Medulla oblongata (tissue), 1 donor: ENCODE results near the gene FAU.

ENCODE experiments used
- DNase-seq: peaks from one replicate; pipeline ENCODE4 v3.0.0-alpha.2; 2015; ENCODE audit errors: extremely low spot score

The FAU gene

DNA sequence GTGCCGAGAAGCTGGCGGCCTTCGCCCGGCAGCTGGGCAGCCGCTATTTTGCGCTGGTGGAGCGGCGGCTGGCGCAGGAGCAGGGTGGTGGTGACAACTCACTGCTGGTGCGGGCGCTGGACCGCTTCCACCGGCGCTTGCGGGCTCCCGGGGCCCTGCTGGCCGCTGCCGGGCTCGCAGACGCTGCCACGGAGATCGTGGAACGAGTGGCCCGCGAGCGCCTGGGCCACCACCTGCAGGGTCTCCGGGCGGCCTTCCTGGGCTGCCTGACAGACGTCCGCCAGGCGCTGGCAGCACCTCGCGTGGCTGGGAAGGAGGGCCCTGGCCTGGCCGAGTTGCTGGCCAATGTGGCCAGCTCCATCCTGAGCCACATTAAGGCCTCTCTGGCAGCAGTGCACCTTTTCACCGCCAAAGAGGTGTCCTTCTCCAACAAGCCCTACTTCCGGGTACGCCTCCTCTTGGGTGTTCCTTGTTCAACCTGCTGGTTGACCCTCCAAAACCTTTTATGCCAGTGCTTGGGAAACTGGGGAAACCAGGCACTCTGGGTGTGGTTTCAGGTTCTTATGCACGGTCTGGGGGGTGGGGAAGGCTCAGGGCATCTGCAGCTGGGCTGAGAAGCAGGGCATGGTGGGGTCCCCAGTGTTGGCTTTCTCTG, 13.3 kb downstream of the FAU start:
- no peak for DNase-seq

DNA sequence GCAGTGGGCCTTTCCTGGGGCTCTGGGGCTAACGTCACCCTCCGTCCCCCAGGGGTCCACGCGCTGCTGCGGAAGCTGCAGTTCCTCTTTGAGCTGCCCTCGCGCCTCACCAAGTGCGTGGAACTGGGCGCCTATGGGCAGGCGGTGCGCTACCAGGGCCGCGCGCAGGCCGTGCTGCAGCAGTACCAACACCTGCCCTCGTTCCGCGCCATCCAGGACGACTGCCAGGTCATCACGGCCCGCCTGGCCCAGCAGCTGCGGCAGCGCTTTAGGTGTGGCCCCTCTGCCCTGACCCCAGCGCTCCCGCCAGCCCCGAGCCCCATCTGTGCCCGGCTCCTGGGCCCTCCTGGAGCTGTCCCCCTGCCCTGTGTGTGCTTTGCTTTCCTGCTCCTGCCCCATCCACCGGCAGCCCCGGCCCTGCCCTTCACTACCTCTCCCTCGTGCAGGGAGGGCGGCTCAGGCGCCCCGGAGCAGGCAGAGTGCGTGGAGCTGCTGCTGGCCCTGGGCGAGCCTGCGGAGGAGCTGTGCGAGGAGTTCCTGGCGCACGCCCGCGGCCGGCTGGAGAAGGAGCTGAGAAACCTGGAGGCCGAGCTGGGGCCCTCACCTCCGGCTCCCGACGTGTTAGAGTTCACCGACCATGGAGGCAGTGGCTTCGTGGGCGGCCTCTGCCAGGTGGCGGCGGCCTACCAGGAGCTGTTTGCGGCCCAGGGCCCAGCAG, 14.0 kb downstream of the FAU start:
- no peak for DNase-seq

DNA sequence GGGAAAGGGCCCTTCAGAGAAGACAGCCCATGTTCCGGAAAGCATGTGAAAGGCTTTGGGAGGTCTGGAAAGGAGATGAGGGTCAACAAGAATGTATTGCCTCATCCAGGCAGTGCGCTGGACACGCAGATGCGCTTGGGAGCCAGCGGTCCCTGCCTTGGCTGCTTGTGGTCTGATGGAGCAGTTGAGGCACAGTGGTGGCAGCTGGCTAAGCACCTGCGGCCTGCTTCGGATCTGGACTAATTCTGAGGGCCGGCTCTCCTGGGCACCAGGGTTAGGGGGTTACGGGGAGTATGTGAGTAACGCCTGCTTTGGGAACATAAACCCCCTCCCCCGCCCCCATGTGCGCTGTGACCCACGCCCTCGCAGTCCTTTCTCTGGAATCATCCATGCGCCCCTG, 14.9 kb downstream of the FAU start:
- DNase-seq, result no peak

DNA sequence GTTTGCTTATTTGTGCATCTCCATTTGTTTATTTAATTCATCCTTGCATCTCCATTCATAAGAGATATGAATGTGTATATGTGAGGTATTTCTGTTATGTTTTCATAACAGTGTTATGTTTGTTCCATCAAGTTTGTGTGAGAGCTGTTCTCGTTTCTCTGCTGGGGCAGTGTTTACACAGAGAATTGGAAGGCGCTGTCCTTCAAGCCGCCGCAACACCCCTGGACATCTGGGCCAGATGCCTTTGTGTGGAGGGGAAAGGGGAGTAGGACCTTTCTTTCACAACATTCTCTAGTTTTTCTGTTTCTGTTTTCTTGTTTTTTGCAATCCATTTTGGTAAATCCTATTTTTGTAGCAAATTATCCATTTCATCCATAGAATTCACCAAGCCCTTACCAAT, 17.3 kb downstream of the FAU start:
- DNase-seq, result peak; percentile 50

DNA sequence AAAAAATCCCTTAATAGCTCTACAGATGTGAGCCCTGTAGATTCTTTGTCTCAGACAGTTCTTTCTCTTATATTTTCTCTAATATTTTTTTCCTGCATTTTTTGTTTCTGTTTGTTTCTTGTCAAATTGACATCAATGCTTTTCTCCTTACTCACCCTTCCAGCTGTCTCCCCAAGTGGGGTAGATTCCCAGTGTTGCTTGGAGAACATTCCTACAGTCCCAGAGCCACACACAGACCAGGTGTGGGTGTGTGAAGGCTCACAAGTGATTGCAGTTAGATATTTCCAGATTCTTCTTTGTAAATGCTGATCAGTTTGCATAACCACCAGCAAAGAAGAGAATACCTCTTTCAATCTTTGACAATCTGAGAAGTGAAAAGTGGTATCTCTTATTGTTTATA, 18.5 kb downstream of the FAU start:
- DNase-seq, result no peak

DNA sequence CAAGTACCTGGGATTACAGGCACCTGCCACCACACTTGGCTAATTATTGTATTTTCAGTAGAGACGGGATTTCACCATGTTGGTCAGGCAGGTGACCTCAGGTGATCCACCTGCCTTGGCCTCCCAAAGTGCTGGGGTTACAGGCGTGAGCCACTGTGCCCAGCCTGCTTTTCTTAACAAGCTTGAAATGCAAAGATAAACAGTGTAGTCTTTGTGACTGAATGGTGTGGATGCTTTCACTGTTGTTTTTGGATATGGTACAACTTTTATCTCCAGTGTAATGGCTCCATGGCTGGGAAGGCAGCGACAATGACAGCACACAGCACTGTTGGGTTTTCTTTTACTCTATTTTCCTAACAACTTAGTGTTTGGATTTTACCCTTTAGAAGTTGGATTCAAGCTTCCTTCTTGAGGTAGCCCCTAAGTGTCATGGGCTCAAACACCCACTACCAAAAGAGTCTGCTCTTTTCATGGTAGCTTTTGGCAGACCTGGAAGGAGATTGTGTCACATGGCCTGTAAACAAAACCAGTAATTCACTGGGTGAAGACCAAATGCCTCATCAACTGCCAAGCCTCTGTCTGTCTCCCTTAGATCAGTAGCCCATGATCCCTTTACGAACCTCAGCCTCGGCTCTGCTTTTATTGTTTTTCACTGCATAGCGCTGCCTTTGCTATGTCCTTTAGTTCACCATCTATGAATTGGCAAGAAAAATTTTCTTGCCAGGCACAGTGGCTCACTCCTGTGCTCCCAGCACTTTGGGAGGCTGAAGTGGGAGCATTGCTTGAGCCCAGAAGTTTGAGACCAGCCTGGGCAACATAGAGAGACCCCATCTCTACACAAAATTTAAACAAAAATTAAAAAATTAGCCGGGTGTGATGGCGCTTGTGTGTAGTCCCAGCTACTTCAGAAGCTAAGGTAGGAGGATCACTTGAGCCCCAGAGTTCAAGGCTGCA, 19.5 kb downstream of the FAU start:
- peak; percentile 82 for DNase-seq

DNA sequence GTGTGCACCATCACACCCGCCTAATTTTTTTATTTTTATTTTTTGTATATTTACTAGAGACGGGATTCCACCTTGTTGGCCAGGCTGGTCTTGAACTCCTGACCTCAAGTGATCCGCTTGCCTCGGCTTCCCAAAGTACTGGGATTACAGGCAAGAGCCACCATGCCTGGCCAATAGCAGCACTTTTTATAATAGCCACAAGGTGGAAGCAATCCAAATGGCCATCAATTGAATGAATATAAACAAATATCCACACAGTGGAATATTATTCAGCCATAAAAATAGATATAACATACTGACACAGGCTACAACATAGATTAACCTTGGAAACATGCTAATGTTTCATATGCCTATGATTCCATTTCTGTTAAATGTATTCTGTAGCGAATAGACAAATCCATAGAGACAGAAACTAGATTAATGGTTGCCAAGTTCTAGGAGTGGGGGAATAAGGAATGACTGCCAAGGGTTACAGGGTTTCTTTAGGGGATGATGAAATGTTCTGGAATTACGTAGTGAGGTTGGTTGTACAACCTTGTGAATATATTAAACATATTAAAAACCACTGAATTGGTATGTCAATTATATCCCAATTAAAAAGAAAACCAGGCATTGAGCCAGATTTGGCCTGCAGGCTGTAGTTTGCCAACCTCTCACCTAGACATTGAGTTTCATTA, 21.1 kb downstream of the FAU start:
- DNase-seq, result no peak

DNA sequence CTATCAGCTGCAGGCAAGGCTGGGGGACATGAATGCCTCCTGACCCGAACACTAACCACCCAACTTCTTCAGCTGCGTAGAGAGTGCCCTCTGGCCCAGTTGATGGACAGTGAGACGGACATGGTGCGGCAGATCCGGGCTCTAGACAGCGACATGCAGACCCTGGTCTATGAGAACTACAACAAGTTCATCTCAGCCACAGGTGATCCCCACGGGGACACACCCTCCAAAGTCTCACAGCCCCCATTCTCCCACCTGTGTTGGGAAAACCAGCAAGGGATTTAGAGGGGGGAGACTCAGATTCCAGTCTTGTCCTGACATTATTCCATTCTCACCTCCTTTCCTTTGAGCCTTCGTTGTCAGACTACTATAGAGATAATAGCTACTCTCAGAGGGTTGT, 25.0 kb downstream of the FAU start:
- peak; percentile 20 for DNase-seq

DNA sequence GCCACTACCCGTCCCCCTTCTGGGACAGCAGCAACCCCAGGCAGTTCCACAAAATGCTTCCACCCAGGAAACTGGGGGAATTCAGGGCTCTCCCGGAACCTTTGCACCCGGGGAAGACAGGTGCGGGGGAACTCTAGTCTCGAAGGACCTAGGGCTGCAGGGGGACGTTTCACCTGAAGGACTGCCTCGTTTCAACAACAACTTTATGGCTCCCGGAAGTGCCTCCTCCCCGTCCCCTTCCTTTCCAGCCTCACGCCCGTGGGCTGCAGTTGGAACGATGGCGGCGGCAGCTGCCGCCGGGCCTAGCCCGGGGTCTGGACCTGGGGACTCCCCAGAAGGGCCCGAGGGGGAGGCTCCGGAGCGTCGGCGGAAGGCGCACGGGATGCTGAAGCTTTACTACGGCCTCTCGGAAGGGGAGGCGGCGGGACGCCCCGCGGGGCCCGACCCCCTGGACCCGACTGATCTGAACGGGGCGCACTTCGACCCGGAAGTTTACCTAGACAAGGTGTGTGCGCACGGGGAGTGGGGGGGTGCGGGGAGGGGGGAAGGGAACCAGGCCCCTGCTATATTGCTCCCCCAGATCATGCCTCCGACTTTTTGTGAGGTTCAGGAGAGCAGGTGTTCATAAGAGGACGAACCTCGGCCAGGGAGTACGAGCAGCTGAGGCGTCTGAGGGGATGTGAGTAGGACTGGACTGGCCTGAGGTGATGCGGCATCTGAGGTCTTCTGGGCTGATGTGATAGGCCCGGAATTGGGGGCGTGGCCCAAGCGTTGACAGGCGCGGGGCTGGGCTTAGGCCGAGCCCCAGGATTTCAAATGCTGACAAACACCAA, 25.7 kb downstream of the FAU start, which contains the start of gene VPS51:
VPS51 (plus strand) TSS at position 241 of the 833 bp plus-strand sequence; CDS start at position 278, 37 bp downstream.
- DNase-seq, result peak; percentile 90

DNA sequence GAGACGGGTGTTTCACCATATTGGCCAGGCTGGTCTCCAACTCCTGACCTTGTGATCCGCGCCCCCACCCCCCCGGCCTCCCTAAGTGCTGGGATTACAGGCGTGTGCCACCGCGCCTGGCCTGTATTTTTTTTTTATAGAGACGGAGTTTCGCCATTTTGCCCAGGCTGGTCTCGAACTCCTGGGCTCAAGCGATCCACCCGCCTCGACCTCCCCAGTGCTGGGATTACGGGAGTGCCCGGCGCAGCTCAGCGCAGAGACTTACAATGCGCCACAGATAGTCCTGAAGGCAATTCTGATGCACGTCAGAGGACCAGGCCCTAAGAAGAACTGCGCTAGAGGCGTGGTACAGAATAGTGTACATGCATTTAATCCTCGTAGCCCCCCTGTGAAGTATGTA, 26.5 kb downstream of the FAU start:
- DNase-seq, result peak; percentile 7

DNA sequence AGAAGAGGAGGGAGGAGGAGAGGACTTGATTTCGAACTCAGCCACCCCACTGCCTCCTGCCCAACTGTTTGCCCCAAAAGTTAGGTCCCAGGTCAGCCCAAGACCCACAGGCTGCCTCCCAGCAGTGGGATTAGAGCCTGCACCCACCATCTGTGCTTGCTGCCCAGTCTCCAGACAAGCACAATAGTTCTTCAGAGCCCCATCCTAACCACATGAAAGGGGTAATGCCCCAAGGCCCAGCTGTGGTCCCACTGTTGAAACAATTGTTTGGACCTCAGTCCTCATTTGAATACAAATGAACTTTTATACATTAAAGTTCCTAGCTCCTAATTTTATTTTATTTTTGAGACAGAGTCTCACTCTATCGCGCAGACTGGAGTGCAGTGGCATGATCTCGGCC, 31.3 kb downstream of the FAU start:
- DNase-seq, result peak; percentile 72

DNA sequence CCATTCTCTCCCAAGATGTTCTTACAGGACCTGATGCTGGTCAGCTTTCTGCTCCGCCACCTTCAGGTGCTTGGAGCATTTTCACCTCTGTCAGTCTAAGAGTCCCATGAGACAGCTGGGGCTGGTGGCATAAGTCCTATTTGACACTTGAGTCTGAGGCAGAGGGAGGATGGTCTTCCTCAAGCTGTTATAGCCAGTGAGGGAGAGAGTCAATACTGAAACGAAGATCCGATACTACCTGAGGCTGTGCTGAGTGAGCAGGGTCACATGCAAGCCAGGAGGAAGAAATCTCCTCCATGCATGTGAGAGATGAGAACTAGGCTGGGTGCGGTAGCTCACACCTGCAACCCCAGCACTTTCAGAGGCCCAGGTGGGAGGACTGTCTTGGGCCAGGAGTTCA, 32.3 kb downstream of the FAU start:
- no peak for DNase-seq

DNA sequence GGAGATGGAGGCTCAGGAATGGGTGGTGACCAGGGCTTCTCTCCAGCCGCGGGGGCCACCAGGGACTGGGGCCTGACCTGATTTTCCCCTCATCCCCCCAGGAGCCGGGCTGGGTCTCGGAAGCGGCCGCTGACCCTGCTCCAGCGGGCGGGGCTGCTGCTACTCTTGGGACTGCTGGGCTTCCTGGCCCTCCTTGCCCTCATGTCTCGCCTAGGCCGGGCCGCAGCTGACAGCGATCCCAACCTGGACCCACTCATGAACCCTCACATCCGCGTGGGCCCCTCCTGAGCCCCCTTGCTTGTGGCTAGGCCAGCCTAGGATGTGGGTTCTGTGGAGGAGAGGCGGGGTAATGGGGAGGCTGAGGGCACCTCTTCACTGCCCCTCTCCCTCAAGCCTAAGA, 34.1 kb downstream of the FAU start:
- no peak for DNase-seq

DNA sequence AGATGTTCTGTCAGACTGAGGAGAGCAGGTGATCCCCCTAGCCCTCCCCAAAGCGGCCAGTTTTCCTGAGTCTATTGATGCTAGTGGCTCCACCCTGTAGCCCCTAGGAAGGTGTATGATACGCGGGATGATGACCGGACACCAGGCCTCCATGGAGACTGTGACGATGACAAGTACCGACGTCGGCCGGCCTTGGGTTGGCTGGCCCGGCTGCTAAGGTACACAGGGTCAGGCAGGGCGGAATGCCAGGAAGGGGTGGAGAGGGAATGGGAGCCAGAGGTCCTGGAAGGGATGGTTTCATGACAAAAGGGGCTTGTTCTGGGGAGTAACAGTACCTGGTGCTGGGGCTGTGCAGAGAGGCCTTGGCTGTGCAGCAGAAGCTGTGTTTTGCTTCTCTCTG, 34.7 kb downstream of the FAU start:
- DNase-seq, result no peak

DNA sequence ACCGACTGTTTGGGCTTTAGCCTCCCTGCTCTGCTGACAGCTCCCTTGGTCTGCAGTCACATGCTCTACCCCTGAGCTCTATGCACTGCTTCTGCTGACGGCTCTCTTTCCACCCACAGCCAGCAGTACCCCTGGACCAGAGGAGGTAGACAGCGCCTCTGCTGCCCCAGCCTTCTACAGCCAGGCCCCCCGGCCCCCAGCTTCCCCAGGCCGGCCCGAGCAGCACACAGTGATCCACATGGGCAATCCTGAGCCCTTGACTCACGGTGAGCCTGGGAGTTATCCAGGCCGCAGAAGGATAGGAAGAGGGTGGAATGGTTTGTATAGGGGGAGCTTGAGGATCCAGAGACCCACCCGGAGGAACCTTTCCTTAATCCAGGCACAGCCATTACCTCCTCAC, 35.1 kb downstream of the FAU start:
- DNase-seq, result no peak

DNA sequence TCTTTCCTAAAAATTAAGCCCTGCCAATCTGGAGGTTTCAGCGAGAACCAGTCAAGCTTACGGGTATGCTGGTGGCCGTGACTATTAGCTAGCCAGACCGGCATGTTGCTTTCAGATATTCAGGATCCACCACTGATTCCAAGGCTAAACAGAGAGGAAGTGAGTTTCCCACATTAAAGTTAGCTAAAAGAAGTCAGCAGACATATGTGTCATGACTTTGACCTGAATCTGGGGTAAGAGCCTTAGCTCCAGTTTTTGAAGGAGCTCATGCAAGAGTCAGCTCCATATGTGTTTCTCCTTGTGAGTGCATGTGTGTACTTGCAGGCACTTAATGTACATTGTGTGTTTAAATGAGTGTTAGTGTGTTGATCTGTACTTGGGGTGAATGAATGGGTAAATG, 36.5 kb downstream of the FAU start:
- DNase-seq, result no peak

DNA sequence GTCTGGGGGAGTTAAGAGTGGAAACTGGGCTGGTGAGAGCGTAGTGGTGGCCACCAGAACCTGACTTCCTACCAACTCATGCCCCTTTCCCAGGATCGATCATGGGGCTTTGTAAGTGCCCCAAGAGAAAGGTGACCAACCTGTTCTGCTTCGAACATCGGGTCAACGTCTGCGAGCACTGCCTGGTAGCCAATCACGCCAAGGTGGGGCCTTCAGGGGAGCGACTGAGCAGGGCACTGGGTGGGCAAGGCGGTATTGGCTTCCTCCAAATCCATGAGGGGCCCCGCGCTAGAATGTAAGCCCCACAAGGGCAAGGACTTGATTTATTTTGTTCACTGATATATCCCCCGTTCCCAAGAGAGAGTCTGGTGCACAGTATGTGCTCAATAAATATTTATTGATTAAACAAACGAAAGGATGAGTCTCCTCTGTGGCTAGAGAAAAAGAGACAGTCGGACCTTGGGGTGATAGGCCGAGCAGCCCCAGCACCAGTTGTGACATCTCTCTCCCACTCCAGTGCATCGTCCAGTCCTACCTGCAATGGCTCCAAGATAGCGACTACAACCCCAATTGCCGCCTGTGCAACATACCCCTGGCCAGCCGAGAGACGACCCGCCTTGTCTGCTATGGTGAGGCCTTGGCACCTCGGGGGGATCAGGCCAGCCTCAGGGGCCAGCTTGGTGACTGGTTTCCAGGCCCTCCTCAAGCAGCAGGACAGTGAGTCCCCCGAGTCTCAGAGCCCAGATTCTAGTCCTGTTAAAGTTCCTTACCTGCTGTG, 37.1 kb downstream of the FAU start:
- no peak for DNase-seq

DNA sequence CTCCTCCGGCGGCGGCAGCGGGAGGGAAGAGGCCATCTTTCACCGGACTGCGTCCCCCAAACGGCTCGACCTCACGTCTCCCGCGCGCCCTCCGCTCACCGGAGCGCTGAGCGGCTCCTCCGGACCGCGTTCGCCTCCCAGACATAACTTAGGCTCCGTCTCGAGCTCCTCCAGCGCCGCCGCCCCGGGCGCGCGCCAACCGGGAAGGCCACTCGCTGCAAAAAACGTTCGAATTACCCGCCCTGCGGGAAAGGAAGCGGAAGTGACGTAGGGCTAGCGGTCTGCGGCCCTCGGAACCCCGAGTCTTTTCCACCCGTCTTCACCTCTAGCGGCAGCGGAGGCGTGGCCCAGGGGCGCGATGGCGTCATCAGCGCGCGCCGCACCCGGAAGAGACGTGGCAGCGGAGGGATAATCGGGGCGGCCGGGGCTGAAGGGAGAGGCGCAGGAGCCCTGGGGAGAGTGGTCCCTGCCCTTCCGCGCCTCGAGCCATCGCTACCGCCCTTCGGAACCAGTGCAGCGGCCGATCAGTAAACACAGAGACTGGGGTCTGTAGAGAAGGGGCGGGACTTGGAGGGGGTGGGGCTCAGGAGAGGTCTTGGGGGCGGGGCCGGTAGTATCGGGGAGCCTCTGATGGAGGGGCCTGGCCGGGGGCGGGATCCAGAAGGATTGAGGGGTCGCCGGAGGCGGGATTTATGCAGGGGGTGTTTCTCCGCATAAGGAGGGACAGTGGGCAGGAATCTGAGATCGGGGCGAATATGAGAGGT, 37.9 kb downstream of the FAU start, which contains the start of the genes CDCA5 and ZFPL1:
CDCA5 (minus strand) TSS at position 207 of the 764 bp plus-strand sequence; CDS start at position 145, 62 bp downstream.
ZFPL1 (plus strand) TSS at position 389 of the 764 bp plus-strand sequence. CDS start 477 bp downstream, outside the sequence.
- DNase-seq, result peak; percentile 97
